PC-3 (cell line): Measurements from ENCODE around the gene KIF21A. TPM values are rescaled to one million over a fixed set of nuclear protein-coding genes. Genes with fewer than 3 reads are reported as not detected.
A peak's percentile ranks its signal among the peaks of the same experiment; 100 is the strongest.

ENCODE experiments used
- ATAC-seq: fragments of 200-7000 bp; cut with Tn5 transposase; 2 replicates; pipeline ENCODE4 v1.9.1; 2020; ENCODE audit warnings: mild to moderate bottlenecking, moderate library complexity
- BruUV-seq: library from RNA; stranded (reverse); fragments of 400-500 nt; replicated peaks from 2 replicates; lab custom pipeline; 2021; lab: Mats Ljungman, UMichigan
- CTCF ChIA-PET: fragments of 300-600 bp; sonication (Branson Sonifier 250); formaldehyde crosslinking; loops from one replicate; lab custom pipeline; 2022; ENCODE audit warnings: antibody characterized with exemption; lab: Charles Lee
- POLR2A ChIA-PET: fragments of 300-600 bp; sonication (Branson Sonifier 250); formaldehyde crosslinking; loops from one replicate; lab custom pipeline; 2022; ENCODE audit warnings: antibody characterized with exemption; ENCODE audit not compliant: unreplicated experiment; lab: Charles Lee
- DNase-seq: peaks from one replicate; pipeline ENCODE4 v3.0.0-alpha.2; 2015
- H2AFZ ChIP-seq: fragments of 300-600 bp; sonication (generic); 2 replicates; pipeline ENCODE4 v1.6.0; 2016; ENCODE audit warnings: antibody characterized with exemption, low read length
- H3F3A ChIP-seq: fragments of 300-600 bp; sonication (generic); one replicate; pipeline ENCODE4 v1.6.0; 2017; ENCODE audit warnings: antibody characterized with exemption, low read length, control low read depth, mild to moderate bottlenecking; ENCODE audit not compliant: unreplicated experiment
- H3K27ac ChIP-seq: fragments of 300-600 bp; sonication (generic); 2 replicates; pipeline ENCODE4 v1.5.1; 2016; ENCODE audit warnings: mild to moderate bottlenecking, low read length
- H3K27me3 ChIP-seq: fragments of 300-600 bp; sonication (generic); 2 replicates; pipeline ENCODE4 v1.6.1; 2016; ENCODE audit warnings: low read length, mixed read lengths
- H3K36me3 ChIP-seq: fragments of 300-600 bp; sonication (generic); 2 replicates; pipeline ENCODE4 v1.6.1; 2016; ENCODE audit warnings: low read depth, mixed run types, low read length, mixed read lengths
- H3K4me1 ChIP-seq: fragments of 300-600 bp; sonication (generic); 2 replicates; pipeline ENCODE4 v1.5.1; 2016; ENCODE audit warnings: low read length; ENCODE audit not compliant: insufficient read depth
- H3K4me2 ChIP-seq: fragments of 300-600 bp; sonication (generic); 2 replicates; pipeline ENCODE4 v1.6.0; 2016; ENCODE audit warnings: low read length
- H3K4me3 ChIP-seq: fragments of 300-600 bp; sonication (generic); 2 replicates; pipeline ENCODE4 v1.5.1; 2016; ENCODE audit warnings: mild to moderate bottlenecking, low read length, mixed read lengths
- H3K79me2 ChIP-seq: fragments of 300-600 bp; sonication (generic); 2 replicates; pipeline ENCODE4 v1.6.1; 2017; ENCODE audit warnings: low read length, mixed read lengths
- H3K9ac ChIP-seq: fragments of 300-600 bp; sonication (generic); 2 replicates; pipeline ENCODE4 v1.6.0; 2016; ENCODE audit warnings: mild to moderate bottlenecking, low read length
- H3K9me2 ChIP-seq: fragments of 300-600 bp; sonication (generic); replicated peaks from 2 replicates; pipeline ENCODE4 v1.6.1; 2016; ENCODE audit warnings: mixed run types, low read length, mixed read lengths
- H3K9me3 ChIP-seq: fragments of 300-600 bp; sonication (generic); 2 replicates; pipeline ENCODE4 v1.6.1; 2016; ENCODE audit warnings: low read length, mixed read lengths
- H4K20me1 ChIP-seq: fragments of 300-600 bp; sonication (generic); 2 replicates; pipeline ENCODE4 v1.6.1; 2016; ENCODE audit warnings: low read length, mixed read lengths
- CTCF ChIP-seq: fragments of 300-600 bp; sonication (generic); conservative IDR thresholded peaks from 2 replicates; pipeline ENCODE4 v1.5.1; 2017; ENCODE audit warnings: antibody characterized with exemption, low read depth, mild to moderate bottlenecking, low read length
- EZH2 ChIP-seq: fragments of 300-600 bp; sonication (generic); IDR thresholded peaks from one replicate; pipeline ENCODE4 v1.6.1; 2017; ENCODE audit warnings: antibody characterized with exemption, mild to moderate bottlenecking, low read length; ENCODE audit not compliant: unreplicated experiment
- EZH2phosphoT487 ChIP-seq: fragments of 300-600 bp; sonication (generic); IDR thresholded peaks from 2 replicates; pipeline ENCODE4 v1.6.1; 2018; ENCODE audit warnings: mild to moderate bottlenecking, antibody characterized with exemption, low read length, borderline replicate concordance
- intact Hi-C: fragments of 100-400 bp; cut with micrococcal nuclease; formaldehyde crosslinking; loops from 2 replicates; pipeline ENCODE4 v1.9.0; 2023
- total RNA-seq: library from RNA; depleted of rRNA; stranded (reverse); fragments of >200 nt; gene quantifications from 2 replicates; pipeline ENCODE4 v1.2.3, GENCODE V29; 2014

The KIF21A gene
- total RNA-seq, 1 experiment from 2014 or later: 25.1 TPM

- H3K4me3 ChIP-seq: no peak overlapping the region
- H4K20me1 ChIP-seq: no peaks in the 10 kb centered on the region
- peak overlapping the region; percentile 74 for H3K4me2 ChIP-seq
- no peak overlapping the region; the same call in 1 of the 2 replicates for H3K9ac ChIP-seq
- peaks cover 6% of the 10 kb centered on the region for H3F3A ChIP-seq
- intact Hi-C loops: loop anchor here (5.0 to 10.0 kb wide), 4 partner anchors 50 to 325 kb away; no protein-coding TSS in a partner anchor
- no peak for TF ChIP-seq CTCF
- no peak for TF ChIP-seq EZH2
- no peak for TF ChIP-seq EZH2phosphoT487
- H3K27ac ChIP-seq: peak overlapping the region; percentile 69
- peaks cover 17% of the 10 kb centered on the region for H3K36me3 ChIP-seq
- H3K9me2 ChIP-seq: no peaks in the 10 kb centered on the region
- ATAC-seq: no peak
- BruUV-seq: no TSS peak
- ChIA-PET CTCF (no interaction called here), POLR2A (no interaction called here)
- peaks cover 14% of the 10 kb centered on the region; the same call in 1 of the 2 replicates for H3K79me2 ChIP-seq
- H3K4me1 ChIP-seq: peaks cover 31% of the 10 kb centered on the region
- no peak overlapping the region for H2AFZ ChIP-seq
- no peak for DNase-seq
- H3K27me3 ChIP-seq: no peaks in the 10 kb centered on the region
- H3K9me3 ChIP-seq: no peaks in the 10 kb centered on the region
These were observed 75.4 kb downstream of the KIF21A start for GRCh38 chr12:39367494-39367893.

GRCh38 chr12:39365364-39366001 is 77.4 kb downstream of the KIF21A start:
- Histone ChIP-seq H3K9ac (no peak overlapping the region), H3F3A (peaks cover 6% of the 10 kb centered on the region), H4K20me1 (no peaks in the 10 kb centered on the region), H3K27me3 (no peaks in the 10 kb centered on the region), H3K4me2 (no peak overlapping the region), H3K79me2 (no peaks in the 10 kb centered on the region), H2AFZ (no peak overlapping the region), H3K36me3 (peaks cover 24% of the 10 kb centered on the region), H3K4me3 (no peak overlapping the region), H3K9me3 (no peaks in the 10 kb centered on the region), H3K27ac (no peak overlapping the region), H3K9me2 (no peaks in the 10 kb centered on the region), H3K4me1 (peaks cover 24% of the 10 kb centered on the region)
- POLR2A ChIA-PET: no interaction called here
- TF ChIP-seq EZH2: no peak
- peak; percentile 56 for TF ChIP-seq CTCF
- intact Hi-C loops: loop anchor here (5.0 to 10.0 kb wide), 4 partner anchors 48 to 327 kb away; no protein-coding TSS in a partner anchor
- ATAC-seq (no peak), DNase-seq (no peak)
- no TSS peak for BruUV-seq
- CTCF ChIA-PET: interaction anchor here (0.7 kb wide), 1 partner anchor 254 kb away, joined by 6 read pairs; the partner anchor contains the start of gene ABCD2

GRCh38 chr12:39364196-39364595 is 78.7 kb downstream of the KIF21A start:
- POLR2A ChIA-PET: no interaction called here
- no peak overlapping the region for H3K9ac ChIP-seq
- H3K4me2 ChIP-seq: no peak overlapping the region
- TF ChIP-seq EZH2: no peak
- peaks cover 19% of the 10 kb centered on the region for H3K4me1 ChIP-seq
- H3K79me2 ChIP-seq: no peaks in the 10 kb centered on the region
- H3K27ac ChIP-seq: no peak overlapping the region
- H3K4me3 ChIP-seq: no peak overlapping the region
- intact Hi-C loops: loop anchor here (10.0 kb wide), 1 partner anchor 171 kb away; no protein-coding TSS in a partner anchor
- no peaks in the 10 kb centered on the region for H3K9me2 ChIP-seq
- no peaks in the 10 kb centered on the region for H3K9me3 ChIP-seq
- no TSS peak for BruUV-seq
- DNase-seq (no peak), ATAC-seq (no peak)
- peaks cover 26% of the 10 kb centered on the region for H3K36me3 ChIP-seq
- peaks cover 6% of the 10 kb centered on the region for H3F3A ChIP-seq
- H4K20me1 ChIP-seq: no peaks in the 10 kb centered on the region
- H3K27me3 ChIP-seq: no peaks in the 10 kb centered on the region
- no peak overlapping the region for H2AFZ ChIP-seq
- CTCF ChIA-PET: interaction anchor here (0.7 kb wide), 1 partner anchor 13 kb away, joined by 3 read pairs; no protein-coding TSS in a partner anchor
